Esophagus squamous epithelium (tissue), 4 donors: ENCODE measurements around the gene ZFP36L1.

Experiments used
- POLR2A ChIP-seq, 4 donors: fragments of 450-650 bp; IDR thresholded peaks; one replicate each; pipeline ENCODE4 v1.6.1; 2017; ENCODE audit warnings: antibody characterized with exemption in 4 of 4, mild to moderate bottlenecking in 4 of 4, moderate library complexity in 3 of 4
- TF ChIP-seq, protein P1 (sequence below), 6 experiments: fragments of 450-650 bp in 4 of 6; fragments of 200-600 bp in 2 of 6; sonication (generic) in 2 of 6; IDR thresholded peaks; one replicate each; pipeline ENCODE4 v1.5.1; 2016 to 2019; ENCODE audit warnings: antibody characterized with exemption in 6 of 6, mild to moderate bottlenecking in 4 of 6, moderate library complexity in 4 of 6

DNA sequence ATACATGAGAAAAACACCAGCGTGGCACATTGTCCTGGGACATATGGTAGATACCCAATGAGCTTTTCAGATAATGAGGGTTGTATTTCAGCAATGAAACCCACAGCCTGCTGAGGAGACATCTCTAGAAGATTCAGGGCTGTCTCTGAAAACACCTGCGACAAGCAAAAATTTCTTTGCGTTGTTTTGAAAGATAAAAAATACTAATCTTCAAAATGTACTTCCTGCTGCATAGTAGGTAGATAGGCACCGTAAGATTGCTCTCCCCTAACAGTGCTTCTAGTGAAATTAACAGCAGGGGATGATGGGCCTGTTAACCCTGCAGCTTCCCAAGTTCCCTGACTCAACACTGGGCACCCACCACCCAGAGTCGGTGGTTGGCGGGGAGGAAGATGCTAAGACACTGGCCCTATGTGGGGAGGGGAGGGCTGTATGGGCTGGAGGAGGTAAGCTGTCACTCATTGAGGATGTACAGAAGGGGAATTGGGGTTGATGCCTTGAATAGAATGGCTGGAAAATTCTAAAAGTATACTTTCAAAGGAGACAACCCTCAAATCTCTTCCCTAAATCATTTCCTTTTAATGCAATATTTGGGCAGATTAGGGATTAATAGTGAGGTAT, 20.0 kb downstream of the ZFP36L1 start:
- TF ChIP-seq, protein P1, sequence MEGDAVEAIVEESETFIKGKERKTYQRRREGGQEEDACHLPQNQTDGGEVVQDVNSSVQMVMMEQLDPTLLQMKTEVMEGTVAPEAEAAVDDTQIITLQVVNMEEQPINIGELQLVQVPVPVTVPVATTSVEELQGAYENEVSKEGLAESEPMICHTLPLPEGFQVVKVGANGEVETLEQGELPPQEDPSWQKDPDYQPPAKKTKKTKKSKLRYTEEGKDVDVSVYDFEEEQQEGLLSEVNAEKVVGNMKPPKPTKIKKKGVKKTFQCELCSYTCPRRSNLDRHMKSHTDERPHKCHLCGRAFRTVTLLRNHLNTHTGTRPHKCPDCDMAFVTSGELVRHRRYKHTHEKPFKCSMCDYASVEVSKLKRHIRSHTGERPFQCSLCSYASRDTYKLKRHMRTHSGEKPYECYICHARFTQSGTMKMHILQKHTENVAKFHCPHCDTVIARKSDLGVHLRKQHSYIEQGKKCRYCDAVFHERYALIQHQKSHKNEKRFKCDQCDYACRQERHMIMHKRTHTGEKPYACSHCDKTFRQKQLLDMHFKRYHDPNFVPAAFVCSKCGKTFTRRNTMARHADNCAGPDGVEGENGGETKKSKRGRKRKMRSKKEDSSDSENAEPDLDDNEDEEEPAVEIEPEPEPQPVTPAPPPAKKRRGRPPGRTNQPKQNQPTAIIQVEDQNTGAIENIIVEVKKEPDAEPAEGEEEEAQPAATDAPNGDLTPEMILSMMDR (IDR thresholded peaks at IDR 0.05), result no peak
- no peak for TF ChIP-seq POLR2A (IDR thresholded peaks at IDR 0.05)
